ENCODE measurements around the gene PAX4. TPM values are rescaled to one million over a fixed set of nuclear protein-coding genes. Genes with fewer than 3 reads are reported as not detected.

Gene PAX4
- total and polyA plus RNA-seq, 9 of the 15 experiments (the other 6 are each of a cell fraction or from before 2014, with no cell fraction given): not detected

DNA sequence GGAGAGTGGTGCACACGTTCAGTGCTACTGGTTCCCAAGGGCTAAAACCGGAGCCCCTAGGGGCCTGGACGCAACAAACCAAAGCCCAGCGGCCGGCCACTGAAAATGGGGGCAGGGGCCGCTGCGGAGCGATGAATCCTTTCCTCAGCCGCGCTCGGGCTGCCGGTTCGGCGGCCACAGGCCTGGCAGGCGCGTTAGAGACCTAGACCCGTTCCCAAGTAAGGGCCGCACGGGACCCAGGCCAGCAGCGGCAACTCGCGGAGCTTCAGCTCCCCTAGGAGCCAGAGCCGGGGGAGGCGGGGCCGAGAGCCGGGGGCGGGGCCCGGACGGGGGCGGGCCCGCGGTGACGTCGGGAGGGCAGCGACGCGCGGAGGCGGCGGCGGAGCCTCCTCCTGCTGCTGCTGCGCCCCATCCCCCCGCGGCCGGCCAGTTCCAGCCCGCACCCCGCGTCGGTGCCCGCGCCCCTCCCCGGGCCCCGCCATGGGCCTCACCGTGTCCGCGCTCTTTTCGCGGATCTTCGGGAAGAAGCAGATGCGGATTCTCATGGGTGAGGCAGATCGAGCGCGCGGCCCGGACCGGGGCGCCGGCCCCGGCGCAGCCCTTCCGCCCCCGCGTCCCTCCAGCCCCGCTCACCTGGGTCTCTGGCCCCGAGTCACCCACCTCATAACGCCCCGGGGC is 29.8 kb downstream of the PAX4 start, which contains the start of gene ARF5 (continued):
- TF ChIP-seq, protein P1, sequence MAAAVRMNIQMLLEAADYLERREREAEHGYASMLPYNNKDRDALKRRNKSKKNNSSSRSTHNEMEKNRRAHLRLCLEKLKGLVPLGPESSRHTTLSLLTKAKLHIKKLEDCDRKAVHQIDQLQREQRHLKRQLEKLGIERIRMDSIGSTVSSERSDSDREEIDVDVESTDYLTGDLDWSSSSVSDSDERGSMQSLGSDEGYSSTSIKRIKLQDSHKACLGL (CRISPR knock-in tag; IDR thresholded peaks at IDR 0.05; ENCODE audit: borderline replicate concordance, poor library complexity, severe bottlenecking): no peak
- TF ChIP-seq, protein P2, sequence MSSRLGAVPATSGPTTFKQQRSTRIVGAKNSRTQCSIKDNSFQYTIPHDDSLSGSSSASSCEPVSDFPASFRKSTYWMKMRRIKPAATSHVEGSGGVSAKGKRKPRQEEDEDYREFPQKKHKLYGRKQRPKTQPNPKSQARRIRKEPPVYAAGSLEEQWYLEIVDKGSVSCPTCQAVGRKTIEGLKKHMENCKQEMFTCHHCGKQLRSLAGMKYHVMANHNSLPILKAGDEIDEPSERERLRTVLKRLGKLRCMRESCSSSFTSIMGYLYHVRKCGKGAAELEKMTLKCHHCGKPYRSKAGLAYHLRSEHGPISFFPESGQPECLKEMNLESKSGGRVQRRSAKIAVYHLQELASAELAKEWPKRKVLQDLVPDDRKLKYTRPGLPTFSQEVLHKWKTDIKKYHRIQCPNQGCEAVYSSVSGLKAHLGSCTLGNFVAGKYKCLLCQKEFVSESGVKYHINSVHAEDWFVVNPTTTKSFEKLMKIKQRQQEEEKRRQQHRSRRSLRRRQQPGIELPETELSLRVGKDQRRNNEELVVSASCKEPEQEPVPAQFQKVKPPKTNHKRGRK (tag; IDR thresholded peaks at IDR 0.05): no peak
- TF ChIP-seq, protein P3, sequence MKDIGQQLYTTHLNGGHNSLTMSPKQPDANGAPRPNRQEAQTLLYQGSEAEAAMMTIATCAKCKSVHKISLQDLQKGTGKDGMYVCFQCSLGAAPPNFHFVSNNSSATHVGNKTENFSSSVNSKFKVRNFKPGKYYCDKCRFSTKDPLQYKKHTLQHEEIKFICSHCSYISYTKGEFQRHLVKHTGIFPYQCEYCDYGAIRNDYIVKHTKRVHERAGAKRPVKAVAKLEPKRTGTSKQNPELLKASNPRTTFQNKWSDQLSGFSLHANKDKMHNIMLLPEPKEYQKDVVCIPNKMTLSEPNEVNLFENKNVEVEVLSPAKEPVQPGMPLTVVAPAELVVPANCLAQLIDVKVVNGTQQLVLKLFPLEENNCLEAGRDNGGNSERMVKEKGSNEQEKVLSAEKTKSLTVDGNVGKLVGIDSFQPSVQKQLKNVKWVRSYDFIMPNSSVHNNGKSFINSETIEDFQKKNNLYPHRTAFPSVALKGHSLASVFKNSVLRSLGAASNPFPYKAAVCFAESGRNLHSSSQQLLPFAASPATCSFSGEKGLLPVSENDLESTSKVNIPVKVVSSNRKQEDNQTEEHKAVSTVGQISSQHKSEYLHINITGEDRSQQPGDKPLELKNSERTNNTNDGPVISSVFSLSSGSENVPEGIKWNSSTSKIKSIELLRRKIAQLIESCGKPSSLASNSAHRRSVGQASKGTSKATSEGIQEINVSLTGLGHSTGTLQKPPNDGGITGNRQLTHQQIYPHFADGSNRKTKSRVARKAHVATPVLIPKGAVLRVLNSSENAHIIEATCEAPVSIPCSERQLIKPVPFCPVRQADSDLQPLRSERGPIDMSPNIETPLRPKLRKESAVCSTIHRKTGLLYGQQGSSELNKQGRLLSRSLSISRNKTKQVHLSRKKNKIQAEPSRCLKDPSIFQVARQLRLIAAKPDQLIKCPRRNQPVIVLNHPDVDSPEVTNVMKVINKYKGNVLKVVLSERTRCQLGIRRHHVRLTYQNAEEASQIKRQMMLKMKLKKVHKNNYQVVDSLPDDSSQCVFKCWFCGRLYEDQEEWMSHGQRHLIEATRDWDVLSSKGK (CRISPR knock-in tag; IDR thresholded peaks at IDR 0.05): no peak
- TF ChIP-seq MAFF (IDR thresholded peaks at IDR 0.05; ENCODE audit: low read length) (no peak), NEUROD1 (IDR thresholded peaks at IDR 0.05; ENCODE audit: borderline replicate concordance, low read depth, low read length, partially characterized antibody) (no peak), MXI1 (IDR thresholded peaks at IDR 0.05; ENCODE audit: low read depth, low read length) (no peak), MCM2 (IDR thresholded peaks at IDR 0.05; ENCODE audit: low read depth) (no peak), POLR2B (IDR thresholded peaks at IDR 0.05; ENCODE audit: low read depth, partially characterized antibody) (peak; percentile 65), CEBPB (tag; IDR thresholded peaks at IDR 0.05) (no peak), NRF1 (conservative IDR thresholded peaks at IDR 0.05 in 1 of 2, IDR thresholded peaks at IDR 0.05 in 1 of 2) (peak; percentile 49 to 62; a peak in 3 of 4 replicates), KLF1 (tag; IDR thresholded peaks at IDR 0.05) (no peak), HDAC1 (IDR thresholded peaks at IDR 0.05) (no peak), TAF9B (IDR thresholded peaks at IDR 0.05; ENCODE audit: partially characterized antibody) (no peak), ZNF780A (CRISPR knock-in tag; IDR thresholded peaks at IDR 0.05) (no peak), GATA2 (CRISPR knock-in tag; IDR thresholded peaks at IDR 0.05) (no peak), NFIX (CRISPR knock-in tag; IDR thresholded peaks at IDR 0.05; ENCODE audit: low read depth) (no peak), NCOA4 (IDR thresholded peaks at IDR 0.05; ENCODE audit: partially characterized antibody) (no peak)
- TF ChIP-seq, protein P4, sequence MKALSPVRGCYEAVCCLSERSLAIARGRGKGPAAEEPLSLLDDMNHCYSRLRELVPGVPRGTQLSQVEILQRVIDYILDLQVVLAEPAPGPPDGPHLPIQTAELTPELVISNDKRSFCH (CRISPR knock-in tag; IDR thresholded peaks at IDR 0.05): no peak
- TF ChIP-seq, protein P4 (tag; IDR thresholded peaks at IDR 0.05): no peak
- TF ChIP-seq, protein P5, sequence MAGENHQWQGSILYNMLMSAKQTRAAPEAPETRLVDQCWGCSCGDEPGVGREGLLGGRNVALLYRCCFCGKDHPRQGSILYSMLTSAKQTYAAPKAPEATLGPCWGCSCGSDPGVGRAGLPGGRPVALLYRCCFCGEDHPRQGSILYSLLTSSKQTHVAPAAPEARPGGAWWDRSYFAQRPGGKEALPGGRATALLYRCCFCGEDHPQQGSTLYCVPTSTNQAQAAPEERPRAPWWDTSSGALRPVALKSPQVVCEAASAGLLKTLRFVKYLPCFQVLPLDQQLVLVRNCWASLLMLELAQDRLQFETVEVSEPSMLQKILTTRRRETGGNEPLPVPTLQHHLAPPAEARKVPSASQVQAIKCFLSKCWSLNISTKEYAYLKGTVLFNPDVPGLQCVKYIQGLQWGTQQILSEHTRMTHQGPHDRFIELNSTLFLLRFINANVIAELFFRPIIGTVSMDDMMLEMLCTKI (IDR thresholded peaks at IDR 0.05; ENCODE audit: partially characterized antibody): no peak

All from K562 (cell line).